Daoy (cell line): Measurements from ENCODE around the gene PHF8. TPM values are rescaled to one million over a fixed set of nuclear protein-coding genes. Genes with fewer than 3 reads are reported as not detected.

Experiments used
- DNase-seq: peaks from one replicate; pipeline ENCODE4 v3.0.0-alpha.2; 2015; ENCODE audit warnings: low read depth
- total RNA-seq: library from RNA; depleted of rRNA; stranded (reverse); fragments of >200 nt; shearing (Covaris generic); gene quantifications from 2 replicates; pipeline ENCODE4 v1.2.3, GENCODE V29; 2014; rRNA removed

Gene PHF8
- total RNA-seq, 1 experiment from 2014 or later, result 13.8 TPM

DNA sequence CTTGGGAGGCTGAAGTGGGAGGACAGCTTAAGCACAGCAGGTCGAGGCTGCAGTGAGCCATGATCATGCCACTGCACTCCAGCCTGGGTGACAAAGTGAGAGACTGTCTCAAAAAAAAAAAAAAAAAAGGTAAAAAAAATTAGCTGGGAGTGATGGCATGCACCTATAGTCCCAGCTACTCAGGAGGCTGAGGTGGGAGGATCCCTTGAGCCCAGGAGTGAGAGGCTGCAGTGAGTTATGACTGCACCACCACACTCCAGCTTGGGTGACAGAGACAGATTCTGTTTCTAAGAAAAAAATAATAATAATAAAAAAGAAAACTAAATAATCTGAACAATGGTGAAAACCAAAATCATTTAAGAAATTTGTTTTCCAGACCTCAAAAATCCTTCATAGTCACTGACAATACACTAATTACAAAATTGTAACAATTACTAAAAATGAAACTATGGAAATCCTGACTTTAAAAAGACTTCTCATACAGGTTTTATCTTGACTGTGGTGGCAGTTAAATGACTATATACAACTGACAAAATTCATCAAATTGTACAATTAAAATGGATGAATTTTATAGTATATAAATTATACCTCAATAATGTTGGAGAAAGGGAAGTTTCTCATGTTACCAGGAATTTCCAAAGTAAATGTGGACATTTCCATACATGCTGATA lies 31.3 kb downstream of the PHF8 start:
- no peak for DNase-seq

DNA sequence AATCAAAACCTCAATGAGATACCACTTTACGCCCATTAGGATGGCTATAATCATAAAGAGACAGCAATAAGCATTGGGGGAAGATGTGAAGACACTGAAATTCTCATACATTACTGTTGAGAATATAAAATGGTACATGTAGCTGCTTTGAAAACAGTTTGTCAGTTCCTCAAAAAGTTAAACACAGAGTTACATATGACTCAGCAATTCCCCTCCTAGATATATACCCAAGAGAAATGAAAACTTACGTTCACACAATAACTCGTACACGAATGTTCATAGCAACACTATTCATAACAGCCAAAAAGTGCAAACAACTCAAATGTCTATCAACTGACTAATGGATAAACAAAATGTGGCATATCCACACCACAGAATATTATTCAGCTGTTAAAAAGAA lies 36.6 kb downstream of the PHF8 start:
- no peak for DNase-seq

DNA sequence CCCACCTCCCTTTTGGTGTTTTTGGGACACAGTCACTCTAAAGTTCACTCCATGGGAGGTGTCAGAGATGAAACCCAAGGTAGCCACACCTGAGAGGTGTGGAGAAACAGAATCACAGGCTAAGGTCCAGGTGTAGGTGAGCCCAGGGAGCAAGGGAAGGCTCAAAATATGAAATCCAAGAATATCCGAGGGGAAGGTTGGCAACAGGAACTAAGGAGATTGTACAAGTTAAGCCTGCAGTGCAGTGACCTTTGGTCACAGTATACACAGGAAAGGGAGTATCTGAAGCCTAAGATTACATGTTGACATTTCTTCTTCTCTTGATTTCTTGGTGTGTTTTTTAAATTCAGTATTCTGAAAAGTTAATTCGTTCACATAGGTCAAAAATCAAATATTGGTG lies 46.5 kb downstream of the PHF8 start:
- no peak for DNase-seq

DNA sequence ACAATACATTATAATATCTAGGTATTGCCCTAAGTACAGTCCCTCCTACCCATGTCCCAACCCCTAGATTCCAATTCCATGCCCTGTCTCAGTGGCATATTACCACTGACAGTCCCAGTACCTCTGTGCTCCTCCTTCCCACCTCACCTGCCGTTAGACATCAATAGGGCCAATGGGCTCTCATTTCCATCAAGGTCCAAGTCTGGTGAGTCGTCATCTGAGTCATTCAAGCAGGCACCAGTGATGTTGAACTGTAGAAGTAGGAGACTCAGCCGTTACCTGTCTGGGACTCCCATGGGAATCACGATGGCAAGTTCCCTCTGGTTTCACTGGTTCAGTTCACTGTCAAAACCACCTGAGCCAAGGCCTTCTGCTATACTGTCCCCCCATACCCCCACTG lies 51.7 kb downstream of the PHF8 start:
- DNase-seq, result no peak

DNA sequence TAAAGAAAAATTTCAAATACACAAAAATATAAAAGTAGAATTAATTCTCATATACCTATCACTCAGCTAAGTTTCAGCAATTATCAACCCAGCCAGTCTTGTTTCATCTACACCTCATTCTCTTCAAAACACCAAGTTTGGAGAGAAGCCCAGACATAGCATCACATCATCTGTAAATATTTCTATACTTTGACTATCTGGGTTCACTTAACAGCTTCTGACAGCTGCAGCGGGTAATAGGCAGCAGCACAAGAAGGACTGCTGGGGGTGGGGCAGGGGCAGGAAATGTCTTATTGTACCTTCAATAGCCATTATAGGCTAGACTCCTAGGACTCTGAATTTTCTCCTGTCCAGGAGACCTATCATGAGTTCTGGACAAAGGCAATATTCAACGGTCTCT lies 54.1 kb downstream of the PHF8 start:
- no peak for DNase-seq

DNA sequence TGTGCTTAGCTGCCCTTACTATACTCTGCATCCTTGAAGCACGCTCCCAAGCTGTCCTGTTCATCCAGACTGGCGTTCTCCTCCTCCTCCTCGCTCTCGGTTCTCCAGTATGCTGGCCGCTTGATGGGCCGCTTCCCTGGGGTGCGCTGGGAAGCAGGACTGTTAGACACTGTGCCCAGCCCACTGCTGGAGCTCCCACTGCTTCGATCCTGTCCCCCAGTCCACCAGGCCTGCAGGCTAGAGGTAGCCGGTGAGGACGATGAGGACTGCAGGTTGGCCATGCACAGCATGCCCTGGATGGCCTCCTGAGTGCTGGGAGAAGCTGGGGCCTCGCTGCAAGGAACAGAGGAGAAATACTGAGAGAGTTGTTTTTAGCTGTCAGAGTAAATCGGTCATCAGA lies 59.4 kb downstream of the PHF8 start:
- no peak for DNase-seq

DNA sequence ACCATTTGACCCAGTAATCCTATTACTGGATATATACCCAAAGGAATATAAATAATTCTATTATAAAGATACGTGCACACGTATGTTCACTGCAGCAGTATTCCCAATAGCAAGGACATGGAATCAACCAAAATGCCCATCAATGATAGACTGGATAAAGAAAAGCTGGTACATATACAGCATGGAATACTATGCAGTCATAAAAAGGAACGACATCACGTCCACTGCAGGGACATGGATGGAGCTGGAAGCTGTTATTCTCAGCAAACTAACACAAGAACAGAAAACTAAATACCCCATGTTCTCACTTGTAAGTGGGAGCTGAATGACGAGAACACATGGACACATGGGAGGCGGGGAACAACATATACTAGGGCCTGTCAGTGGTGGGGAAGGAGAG lies 69.7 kb downstream of the PHF8 start:
- DNase-seq, result no peak

DNA sequence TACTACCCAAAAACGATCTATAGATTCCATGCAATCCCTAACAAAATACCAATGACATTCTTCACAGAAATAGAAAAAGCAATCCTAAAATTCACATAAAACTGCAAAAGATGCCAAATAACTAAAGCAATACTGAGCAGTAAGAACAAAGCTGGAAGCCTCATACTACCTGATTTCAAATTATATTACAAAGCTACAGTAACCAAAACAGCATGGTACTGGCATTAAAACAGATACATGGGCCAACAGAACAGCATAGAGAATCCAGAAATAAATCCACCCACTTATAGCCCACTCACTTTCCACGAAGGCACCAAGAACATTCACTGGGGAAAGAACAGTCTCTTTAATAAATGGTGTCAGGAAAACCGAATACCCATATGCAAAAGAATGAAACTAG lies 74.7 kb downstream of the PHF8 start:
- no peak for DNase-seq

DNA sequence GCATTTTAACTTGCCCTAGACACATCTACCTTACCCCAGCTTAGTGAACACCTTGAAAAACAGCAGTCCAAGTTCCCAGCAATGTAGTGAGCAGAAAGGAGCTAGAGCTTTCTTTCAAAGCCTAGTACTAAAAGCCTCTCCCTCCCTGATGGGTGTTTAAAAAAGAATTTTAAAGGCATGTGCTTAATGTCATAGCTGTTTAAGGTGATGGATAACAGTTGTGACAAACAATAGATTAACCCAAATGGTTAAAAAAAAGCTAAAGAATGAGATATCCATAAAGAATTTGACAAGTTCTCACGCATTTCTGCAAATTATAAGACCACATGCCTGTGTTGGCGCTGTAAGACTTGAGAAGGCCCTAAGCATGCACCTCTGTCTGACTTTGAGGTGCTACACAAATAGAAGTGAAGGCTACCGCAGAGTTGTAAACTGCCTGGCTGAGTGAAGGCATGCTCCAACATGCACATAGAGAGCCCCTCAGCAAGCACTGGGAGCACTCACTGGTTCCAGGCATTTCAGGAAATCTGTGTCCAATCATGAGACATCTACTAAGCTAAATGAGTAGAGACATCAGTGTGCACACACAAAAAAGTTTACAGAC lies 94.0 kb downstream of the PHF8 start:
- DNase-seq, result no peak

DNA sequence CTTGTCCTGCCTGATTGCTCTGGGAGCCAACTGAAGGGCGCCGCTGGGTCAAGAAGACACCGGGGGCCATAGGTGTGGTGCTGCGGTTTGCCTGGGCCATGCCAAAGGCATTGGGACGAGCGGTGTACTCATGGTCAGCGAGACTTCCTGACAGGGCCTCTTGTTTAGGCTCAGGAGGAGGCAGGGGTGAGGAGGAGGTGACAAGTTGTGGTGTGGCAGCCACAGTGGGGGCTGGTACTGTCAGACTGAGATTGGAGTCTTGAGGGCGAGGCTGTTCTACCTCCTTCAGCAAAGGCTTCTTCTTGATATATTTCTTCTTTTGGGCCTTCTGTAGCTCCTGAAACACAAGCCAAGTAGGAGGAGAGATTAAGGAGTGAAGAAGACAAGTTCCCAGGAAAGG lies 104.1 kb downstream of the PHF8 start:
- DNase-seq, result no peak

DNA sequence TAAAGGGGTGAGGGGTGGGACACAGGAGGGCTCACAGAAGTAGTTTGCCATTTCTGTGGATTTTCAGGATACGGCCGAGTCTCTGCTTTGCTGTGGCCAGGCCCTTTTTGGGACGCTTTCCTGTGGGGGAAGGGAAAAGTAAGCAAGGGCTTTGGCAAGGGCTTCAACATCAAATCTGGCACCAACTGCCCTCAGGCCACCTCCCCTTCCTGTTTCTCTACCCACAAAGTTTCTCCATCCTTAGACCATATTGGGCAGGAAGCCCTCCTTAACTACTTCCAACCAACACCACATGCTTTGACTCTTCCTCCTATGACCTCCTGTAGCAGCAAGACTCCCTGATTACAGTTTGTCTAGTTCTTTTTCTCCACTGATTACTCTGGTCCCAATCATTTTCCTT lies 105.1 kb downstream of the PHF8 start:
- DNase-seq, result no peak

DNA sequence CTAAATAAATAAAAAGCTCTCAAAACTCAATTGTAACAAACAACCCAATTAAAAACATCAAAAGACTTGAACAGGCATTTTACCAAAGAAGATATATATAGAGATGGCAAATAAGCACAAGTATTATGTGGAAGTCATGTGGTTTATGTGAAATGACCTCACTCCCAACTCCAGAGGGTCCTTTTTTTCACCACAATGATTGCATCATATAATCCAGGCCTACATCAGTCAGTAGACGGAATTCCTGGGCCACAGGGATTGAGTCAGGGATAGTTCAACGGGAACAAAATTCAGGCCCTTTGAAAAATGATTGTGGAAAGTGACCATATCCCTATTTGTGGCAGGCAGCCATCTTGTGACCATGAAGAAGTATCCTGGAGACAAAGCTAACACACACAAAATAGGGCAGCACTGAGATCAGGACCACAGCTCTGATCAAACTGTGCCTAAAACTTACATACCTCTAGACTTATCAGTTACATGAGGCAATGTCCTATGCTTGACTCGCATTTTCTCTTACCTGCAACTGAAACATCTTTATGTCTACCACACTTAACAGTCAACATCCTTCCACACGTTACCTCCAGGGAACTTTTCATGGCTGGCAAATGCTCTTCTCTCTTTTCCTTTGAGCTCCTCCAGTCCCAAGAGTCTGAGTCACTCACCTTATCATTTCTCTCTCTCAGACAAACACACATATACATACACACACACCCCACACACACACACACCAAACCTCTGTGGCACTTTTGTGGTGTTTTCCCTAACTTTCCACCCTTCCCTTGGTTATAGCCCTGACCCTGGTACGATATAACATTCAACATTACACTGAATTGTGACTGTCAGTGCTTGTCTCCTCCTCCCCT lies 113.5 kb downstream of the PHF8 start:
- peak; percentile 7 for DNase-seq

DNA sequence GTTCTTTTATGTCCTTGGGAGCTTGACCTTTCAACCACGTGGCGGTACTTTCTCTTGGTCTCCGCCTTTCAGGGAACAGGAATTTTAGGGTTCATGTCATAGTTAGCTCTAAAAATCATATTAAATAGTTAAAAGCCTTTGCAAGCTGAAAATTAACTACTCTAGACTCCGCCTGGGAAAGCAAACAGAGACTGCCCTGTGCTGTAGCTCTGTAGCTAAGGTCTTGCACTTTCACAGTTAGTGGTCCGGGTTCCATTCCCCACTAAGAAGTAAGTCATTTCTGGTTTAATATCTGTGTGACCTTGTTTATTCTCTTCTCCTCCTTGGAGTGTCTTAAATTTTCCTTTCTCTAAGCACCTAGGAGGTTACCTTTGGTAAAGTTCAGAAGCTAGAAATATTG lies 118.2 kb downstream of the PHF8 start:
- DNase-seq, result no peak

DNA sequence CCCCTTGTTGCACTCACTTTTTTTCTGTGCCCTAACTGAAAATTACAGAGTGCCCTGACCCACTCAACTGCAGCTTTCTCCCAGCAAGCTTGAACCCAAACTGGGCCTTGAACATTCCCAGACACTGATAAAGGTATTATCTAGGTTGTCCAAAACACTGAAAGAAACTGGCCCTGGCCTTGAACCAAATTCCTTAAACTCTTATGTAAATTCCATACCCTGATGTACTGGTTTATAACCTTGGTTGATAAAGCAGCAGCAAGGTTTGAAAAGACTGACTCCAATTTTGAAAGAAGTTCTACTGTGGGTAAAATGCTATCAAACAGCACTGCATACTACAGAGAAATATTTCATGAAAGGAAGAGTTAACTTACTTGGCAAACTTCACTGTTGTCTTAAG lies 125.6 kb downstream of the PHF8 start:
- DNase-seq, result no peak

DNA sequence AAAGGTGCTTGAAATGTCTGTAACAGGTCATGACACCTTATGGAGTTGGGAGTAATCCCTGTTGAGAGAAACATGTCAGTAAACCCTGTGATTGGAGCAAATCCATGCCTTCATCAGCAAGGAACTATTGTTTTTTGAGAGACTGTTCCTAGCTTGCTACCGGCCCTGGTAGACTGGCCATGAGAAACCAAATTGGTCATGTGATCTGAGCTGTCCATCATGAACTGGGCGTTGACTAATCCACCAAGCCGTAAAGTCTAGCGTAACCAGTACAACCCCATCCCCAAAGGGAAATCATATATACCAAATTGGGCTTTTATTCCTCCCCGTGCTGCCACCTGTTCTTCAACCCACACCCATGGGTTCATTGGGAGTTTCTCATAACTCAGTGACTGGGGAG lies 143.7 kb downstream of the PHF8 start:
- no peak for DNase-seq

DNA sequence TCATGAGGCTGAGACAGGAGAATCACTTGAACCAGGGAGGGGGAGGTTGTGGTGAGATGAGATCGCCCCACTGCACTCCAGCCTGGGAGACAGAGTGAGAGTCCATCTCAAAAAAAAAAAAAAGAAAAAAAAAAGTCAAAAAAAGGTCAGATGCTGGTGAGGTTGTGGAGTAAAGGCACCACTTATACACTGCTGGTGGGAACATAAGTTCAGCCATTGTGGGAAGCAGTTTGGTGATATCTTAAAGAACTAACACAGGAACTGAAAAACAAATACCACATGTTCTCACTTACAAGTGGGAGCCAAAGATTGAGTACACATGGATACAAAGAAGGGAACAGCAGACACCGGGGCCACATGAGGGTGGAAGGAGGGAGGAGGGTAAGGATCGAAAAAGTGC lies 149.0 kb downstream of the PHF8 start:
- no peak for DNase-seq

Other genes with a start within 250 kb of the PHF8 start
- 9.2 and 12.3 TPM in 2 replicates for gene FAM120C, start 138.8 kb upstream of the PHF8 start, total RNA-seq